NCI-H146 (cell line): ENCODE measurements around the gene CENPE.

Experiments
- DNase-seq: peaks from one replicate; lab custom pipeline; 2025; lab: John Stamatoyannopoulos, UW

Gene CENPE

DNA sequence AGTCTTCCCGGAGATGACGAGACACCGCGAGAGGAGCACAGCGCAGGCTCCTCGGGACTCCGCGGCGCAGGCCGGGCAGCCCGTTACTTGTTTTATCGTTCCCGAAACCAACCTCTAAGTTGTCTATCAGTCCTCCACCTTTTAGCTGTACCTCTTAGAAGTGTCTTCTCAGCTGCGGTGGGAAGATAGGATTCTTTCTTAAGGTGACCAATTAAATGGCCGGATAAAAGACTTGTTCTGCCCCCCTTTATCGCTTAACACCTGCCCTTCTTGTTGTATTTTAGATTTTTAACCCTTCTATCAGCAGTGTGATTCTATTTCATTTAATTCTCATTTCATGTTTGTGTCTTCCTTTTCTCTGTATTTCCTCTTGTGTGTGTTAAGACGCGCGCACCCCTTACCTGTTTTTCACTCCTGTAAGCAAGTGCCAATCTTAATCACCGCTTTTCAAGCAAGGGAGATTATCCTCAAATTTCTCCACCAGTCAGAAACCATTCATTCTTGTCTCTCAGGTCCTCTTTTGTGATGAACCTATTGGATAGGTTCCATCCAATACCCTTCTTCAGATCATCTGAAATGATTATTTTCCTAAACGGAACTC lies 121.3 kb downstream of the CENPE start, which contains the start of gene SLC9B2:
TSS of gene SLC9B2 (minus strand) at position 15 of the 601 bp plus-strand sequence. CDS start 9,211 bp downstream, outside the sequence.
- DNase-seq = no peak

DNA sequence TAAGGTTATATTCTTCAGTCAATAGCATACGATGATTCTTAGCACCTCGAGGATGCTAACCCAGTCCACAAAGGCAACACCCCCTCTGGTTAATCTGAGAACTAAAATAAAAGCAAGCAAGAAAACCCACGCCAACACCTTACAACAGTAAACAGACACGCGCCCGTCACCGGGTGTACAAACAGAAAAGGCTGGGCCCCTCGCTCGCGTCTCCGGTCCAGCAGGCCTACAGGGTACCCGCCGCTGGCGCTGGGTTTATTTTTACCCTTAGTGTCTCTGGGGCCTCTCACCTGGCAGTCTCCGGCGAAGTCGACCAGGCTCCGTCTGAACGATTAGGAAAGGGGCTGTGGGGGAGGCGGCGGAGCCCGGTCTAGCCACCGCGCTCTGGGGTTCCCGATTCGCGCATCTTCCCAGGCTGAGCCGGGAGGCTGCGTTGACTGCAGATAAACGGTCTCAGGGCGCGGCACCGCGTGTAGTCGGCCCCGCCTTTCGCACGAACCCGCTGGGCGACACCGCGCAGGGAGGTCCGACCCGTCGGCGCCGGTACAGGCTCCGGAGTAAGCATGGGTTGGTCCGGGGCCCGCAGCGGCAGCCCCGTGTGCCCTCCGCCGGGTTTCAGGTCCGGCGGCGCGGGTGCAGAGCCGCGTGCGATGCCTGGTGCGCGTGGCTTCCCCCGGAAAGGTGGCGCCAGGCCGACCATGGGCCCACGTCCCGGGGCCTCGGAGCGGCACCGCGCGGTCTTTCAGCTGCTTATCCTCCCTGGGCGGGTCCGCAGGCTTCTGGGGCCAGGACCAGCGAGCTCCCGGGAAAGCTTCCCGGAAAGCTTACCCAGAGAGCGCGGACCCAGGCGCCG lies 122.0 kb downstream of the CENPE start:
- DNase-seq = peak; percentile 54

DNA sequence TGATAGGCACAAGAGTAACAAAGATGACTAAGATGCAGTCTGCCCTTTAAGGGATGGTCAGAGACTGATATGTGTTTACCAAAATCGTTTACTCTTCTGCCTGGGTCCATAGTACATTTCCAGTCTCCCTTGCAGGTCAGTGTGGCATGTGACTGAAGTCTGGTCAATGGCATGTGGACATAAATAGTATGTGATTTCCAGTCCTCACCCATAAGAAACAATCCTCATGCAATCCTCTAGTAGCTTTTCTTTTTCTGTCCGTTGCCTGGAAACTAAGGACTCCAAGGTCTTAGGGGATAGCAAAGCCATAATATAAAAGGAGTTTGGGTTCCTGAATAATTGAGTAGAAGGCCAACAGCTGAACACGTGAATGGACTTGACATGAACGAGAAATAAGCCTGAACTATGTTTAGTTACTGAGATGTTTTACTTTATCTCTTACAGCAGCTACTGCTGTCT lies 122.7 kb downstream of the CENPE start:
- DNase-seq = no peak

DNA sequence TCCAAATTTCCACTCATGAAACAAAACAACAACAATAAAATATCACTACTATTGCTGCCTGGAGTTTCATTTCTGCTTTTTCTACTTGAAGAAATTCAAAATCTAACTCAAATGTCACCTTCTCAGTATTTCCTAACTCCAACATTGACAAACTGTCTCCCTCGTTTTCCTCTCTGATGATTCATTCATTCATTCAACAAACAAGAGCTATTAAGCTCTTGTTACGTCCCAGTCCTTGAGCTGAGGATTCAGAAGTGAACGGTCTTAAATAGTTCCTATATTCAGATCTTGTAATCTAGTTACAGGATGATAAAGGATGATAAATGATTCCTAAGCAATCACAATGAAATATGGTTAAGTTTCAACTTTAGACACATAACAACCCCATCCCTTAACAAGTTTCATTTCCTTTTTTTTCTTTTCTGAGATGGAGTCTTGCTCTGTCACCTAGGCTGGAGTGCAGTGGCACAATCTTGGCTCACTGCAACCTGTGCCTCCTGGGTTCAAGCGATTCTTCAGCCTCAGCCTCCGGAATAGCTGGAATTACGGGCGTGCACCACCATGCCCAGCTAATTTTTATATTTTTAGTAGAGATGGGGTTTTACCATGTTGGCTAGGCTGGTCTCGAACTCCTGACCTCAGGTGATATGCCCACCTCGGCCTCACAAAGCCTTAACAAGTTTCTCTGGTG lies 123.3 kb downstream of the CENPE start:
- no peak for DNase-seq

DNA sequence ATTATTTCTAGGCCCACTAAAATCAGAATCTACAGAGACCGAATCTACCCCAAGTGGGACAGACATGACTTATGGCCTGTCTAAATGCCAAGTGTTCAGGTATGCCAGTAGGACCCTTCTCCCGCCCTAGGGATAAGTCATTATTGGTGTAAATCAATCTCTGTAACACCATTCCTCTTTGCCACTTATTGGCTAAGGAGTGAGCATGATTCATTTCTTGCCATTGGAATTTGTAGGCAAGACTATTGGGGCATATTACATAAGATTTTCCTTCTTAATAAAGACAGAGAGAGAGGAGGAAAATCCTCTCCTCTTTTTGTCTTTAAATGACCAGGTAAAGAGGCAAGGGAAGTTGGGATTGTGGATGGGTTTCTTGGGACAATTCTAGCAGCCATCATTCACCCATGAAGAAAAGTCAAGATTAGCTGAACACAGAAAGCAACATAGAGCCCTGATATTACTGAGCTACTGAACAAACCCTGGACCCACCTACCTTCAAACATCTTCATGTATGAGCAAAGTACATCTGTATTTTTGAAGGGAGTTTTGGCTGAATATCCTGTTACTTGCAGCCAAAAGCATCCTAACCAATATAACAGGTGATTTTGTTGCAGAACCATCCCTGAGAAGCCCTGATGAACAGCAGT lies 124.2 kb downstream of the CENPE start:
- DNase-seq = no peak

DNA sequence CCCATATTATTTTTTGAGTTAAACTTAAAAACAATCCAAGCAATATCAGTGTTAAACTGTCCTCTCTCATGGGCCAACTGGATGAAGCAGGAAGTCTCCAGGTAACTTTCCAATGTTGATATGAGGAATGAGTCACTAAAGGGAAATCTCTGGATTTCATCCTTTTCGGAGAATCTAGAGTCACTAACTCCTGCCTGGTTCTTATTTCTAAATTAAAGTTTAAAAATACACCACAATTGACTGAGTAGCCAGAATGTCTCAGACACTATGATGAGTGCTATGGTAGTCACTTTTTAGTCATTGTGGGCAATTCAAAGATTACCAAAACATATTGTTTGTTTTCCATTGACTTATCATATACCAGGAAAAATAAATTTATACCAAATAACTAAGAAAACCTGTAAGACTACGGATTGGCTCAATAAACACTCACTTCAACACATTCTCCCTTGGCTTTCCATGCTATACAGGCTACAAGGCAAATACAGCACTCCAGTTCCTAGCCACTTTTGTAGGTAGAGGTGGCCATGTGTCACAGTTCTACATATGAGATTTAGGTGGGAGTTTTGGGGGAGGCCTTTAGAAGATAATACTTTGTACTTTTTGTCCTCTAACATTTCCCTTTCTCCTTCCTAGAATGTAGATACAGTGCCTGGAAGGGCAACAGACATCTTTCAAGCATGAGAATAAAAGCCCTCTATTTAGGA lies 130.1 kb downstream of the CENPE start:
- DNase-seq = no peak

DNA sequence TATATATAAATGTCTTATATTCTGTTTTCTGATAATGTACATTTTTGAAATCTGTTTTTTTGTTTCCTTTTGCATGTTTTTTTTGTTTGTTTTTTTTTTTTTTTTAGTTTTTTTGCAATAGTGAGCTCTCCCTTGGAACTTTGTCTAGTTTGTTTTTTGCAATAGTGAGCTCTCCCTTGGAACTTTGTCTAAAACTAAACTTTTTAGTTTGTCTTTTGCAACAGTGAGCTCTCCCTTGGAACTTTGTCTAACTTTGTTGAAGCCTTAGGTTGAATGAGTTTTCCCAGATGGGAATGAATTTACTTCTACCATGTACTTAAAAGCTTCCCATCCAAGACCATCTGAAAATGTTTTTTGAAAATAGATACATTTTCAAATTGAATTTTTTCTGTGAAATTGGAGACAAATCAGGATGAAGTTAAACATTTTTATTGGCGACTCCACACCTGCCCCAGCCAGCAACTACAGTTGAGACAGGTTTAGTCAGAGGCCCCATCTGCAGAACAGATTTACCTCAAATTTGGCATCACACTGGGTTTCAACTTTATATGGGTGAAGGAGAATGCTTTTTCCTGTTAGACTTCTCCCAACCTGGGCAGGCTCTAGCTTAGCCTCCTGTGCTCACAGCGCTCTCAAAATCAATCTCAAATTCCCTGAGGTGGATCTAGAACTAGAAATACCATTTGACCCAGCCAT lies 137.5 kb downstream of the CENPE start:
- DNase-seq = no peak
